Retinal pigment epithelial cell (primary cell): ENCODE results near the gene PPP1R7.

Experiments used
- DNase-seq: peaks from one replicate; pipeline ENCODE4 v3.0.0-alpha.2; 2010; ENCODE audit warnings: low read depth
- H3K4me3 ChIP-seq: 2 replicates; pipeline ENCODE4 v1.5.1; 2011; ENCODE audit warnings: mild to moderate bottlenecking, low read length, control low read depth, moderate library complexity
- TF ChIP-seq, protein P1 (sequence below): conservative IDR thresholded peaks from 2 replicates; pipeline ENCODE4 v1.5.1; 2011; ENCODE audit warnings: low read depth, low read length, control low read depth, inconsistent platforms

PPP1R7 gene

DNA sequence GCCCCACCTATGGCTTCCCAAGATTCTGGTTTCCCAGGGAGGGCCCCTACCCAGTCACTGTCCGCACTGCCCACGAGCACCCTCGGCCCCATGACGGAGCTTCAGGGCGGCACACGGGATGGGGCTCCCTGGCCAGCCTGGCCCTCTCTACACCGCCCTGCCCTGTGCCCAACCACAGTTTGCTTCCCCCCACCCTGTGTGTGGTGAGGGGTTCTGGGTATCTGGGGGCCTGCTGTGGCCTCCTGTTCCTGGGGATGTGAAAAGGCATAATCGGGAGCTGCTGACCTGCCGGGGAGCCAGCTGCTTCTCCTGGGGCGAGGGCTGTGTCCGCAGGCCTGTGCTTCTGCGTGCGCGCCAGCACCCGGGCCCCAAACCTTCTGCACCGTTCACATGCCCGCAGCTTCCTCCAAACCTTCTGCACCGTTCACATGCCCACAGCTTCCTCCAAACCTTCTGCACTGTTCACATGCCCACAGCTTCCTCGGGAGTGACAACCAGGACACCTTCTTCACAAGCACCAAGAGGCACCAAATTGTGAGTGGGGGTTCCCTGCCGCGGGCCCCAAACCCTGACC is 50.6 kb downstream of the PPP1R7 start:
- no peak overlapping the region for H3K4me3 ChIP-seq
- DNase-seq = no peak
- TF ChIP-seq, protein P1, sequence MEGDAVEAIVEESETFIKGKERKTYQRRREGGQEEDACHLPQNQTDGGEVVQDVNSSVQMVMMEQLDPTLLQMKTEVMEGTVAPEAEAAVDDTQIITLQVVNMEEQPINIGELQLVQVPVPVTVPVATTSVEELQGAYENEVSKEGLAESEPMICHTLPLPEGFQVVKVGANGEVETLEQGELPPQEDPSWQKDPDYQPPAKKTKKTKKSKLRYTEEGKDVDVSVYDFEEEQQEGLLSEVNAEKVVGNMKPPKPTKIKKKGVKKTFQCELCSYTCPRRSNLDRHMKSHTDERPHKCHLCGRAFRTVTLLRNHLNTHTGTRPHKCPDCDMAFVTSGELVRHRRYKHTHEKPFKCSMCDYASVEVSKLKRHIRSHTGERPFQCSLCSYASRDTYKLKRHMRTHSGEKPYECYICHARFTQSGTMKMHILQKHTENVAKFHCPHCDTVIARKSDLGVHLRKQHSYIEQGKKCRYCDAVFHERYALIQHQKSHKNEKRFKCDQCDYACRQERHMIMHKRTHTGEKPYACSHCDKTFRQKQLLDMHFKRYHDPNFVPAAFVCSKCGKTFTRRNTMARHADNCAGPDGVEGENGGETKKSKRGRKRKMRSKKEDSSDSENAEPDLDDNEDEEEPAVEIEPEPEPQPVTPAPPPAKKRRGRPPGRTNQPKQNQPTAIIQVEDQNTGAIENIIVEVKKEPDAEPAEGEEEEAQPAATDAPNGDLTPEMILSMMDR = no peak

DNA sequence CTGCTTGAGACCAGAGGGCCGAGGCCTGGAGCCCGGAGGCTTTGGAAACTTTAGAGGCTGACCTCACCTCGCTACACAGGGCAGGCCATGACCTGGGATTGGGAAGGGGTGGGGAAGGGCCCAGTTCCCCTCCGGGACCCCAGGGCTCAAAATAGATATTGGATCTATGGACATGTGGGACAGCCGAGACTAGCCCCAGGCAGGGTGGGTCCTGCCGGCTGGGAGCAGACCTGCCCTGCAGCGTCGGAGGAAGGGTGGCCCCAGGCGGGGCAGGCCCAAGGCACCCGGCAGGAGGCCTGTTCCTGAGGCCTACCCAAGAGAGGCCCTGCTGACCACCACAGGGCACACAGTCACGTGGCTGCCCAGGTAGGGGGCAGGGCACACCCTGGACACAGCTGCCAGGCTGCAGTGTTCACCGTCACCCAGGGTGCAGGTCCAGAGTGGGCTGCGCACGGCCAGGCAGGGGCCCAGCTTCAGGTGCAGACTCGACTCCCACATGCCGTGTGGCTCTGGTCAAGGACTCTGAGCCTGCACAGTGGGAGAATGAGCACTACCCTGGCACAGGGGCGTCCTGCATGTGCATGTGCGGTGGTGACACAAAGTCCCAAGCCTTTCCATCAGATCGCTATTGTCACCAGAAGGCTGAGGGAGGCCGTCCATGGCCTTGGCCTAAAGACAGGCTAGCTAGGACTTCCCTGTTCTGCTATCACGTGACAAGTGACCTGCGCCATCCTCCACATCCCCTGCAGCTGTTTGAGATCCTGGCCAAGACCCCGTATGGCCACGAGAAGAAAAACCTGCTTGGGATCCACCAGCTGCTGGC is 51.4 kb downstream of the PPP1R7 start:
- H3K4me3 ChIP-seq = no peak overlapping the region
- no peak for DNase-seq
- TF ChIP-seq, protein P1 = no peak

DNA sequence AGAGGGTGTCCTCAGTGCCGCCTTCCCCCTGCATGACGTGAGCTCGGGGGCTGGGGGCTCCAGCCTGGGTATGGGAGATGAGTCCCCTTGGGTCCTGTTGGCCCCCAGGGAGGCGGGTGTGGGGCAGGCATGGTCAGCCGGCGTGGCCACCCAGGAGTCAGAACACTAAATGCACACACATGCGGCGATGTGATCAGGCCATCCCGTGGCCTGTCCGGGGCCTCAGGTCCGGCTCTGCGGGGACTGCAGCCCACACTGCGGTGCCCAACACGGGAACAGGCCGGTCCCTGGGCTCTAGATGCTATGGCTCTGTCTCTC is 52.0 kb downstream of the PPP1R7 start:
- TF ChIP-seq, protein P1 = no peak
- no peak for DNase-seq
- no peak overlapping the region for H3K4me3 ChIP-seq

DNA sequence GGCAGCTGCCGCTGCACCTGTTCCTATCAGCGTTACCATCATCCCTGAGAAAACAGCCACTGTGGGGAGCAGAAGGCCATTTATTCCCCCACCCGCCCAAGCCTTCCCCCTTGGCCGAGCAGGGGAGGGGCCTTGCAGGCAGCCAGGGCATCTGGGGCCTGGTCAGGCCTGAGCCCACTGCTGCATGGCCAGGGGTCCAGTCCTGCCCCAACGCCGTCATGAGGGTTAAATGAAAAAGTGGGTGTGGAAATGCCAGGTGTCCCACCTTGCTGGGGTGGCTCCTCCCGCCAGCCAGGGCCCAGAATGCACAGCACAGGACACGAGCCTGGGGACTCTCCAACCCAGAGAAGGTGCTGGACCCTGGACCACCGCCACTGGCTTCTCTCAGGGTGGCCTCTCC is 52.4 kb downstream of the PPP1R7 start:
- TF ChIP-seq, protein P1 = no peak
- no peak overlapping the region for H3K4me3 ChIP-seq
- no peak for DNase-seq

DNA sequence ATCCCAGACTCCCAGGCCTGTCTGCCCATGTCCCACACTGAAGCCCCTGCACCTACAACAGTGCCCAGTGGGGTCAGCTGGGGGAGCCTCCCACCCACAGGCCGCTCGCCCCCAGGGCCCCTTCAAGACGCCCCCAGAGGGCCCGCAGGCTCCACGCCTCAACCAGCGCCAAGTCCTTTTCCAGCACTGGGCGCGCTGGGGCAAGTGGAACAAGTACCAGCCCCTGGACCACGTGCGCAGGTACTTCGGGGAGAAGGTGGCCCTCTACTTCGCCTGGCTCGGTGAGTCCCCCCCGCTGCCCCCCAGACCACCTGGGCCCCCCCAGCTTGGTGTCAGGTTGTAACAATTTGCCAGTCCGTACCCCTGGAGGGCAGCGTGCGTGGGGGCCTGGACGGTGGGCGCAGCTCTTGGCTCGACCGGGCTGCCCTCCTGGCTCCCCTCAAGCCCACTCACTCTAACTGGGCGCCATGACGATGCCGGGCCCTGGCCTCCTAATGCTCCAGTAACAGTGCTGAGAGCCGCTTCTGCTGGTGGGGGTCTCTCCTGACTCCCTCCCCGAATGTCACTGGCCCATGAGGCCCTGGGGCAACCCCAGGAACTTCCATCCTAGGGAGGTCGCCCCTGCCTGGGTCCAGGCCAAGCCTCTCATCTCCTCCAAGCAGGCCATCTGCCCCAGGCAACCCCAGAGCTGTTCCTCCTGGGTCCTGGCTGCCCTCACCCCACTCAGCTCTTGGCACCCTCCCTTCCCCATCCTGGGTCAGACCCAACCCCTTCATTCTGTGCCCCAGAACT is 53.1 kb downstream of the PPP1R7 start:
- TF ChIP-seq, protein P1 = no peak
- no peak for DNase-seq
- no peak overlapping the region for H3K4me3 ChIP-seq

DNA sequence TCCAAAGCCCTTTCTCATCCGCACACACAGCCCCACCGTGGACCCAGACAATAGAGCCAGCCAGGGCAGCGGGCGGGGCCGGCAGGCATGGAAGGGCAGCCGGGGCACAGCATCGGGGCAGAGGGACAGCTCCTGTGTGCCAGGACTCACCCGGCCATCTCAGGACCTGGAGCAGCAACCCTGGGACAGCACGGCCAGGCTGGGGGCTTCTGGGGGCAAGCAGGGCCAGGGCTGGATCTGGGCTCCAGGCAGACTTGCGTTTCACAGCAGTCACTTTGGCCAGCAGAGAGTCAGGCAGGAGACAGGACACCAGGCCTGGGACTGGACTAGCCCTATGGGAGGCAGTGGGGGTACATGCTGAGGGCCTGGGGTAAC is 53.7 kb downstream of the PPP1R7 start:
- DNase-seq = no peak
- no peak overlapping the region for H3K4me3 ChIP-seq
- TF ChIP-seq, protein P1 = no peak
